Spleen (tissue), 11 donors: ENCODE data around the gene POMT2. TPM values are rescaled to one million over a fixed set of nuclear protein-coding genes. Genes with fewer than 3 reads are reported as not detected.

Experiments
- DNase-seq: peaks from one replicate; pipeline ENCODE4 v3.0.0-alpha.2; 2020
- H3K27ac ChIP-seq, 8 donors: fragments of 200-600 bp; sonication (generic) in 7 of 8; 1 replicate in 4 of 8; 2 replicates in 4 of 8; pipeline versions ENCODE4 v1.5.0 to v1.8.0; 2016 to 2021; ENCODE audit warnings: inconsistent platforms in 4 of 8, mild to moderate bottlenecking in 4 of 8, moderate library complexity in 1 of 8
- H3K27me3 ChIP-seq, 7 donors: fragments of 200-600 bp; sonication (generic) in 6 of 7; replicated peaks in 1 of 7; 1 replicate in 4 of 7; 2 replicates in 3 of 7; pipeline versions ENCODE4 v1.5.0 to v1.8.0; 2016 to 2021; ENCODE audit warnings: inconsistent platforms in 3 of 7, mild to moderate bottlenecking in 1 of 7
- H3K36me3 ChIP-seq, 6 donors: fragments of 200-600 bp; sonication (generic) in 5 of 6; 1 replicate in 4 of 6; 2 replicates in 2 of 6; pipeline versions ENCODE4 v1.5.0 to v1.8.0; 2016 to 2021; ENCODE audit warnings: inconsistent platforms in 2 of 6
- H3K4me1 ChIP-seq, 6 donors: fragments of 200-600 bp; sonication (generic) in 5 of 6; 1 replicate in 3 of 6; 2 replicates in 3 of 6; pipeline versions ENCODE4 v1.5.0 to v1.8.0; 2016 to 2021; ENCODE audit warnings: inconsistent platforms in 3 of 6
- H3K4me3 ChIP-seq, 8 donors: fragments of 200-600 bp; sonication (generic) in 7 of 8; 1 replicate in 4 of 8; 2 replicates in 4 of 8; pipeline versions ENCODE4 v1.5.0 to v1.8.0; 2016 to 2021; ENCODE audit warnings: inconsistent platforms in 4 of 8, mild to moderate bottlenecking in 4 of 8, moderate library complexity in 2 of 8
- H3K9me3 ChIP-seq, 8 donors: fragments of 200-600 bp; sonication (generic) in 7 of 8; 1 replicate in 4 of 8; 2 replicates in 4 of 8; pipeline versions ENCODE4 v1.5.0 to v1.8.0; 2016 to 2021; ENCODE audit warnings: inconsistent platforms in 4 of 8
- POLR2A ChIP-seq, 3 donors: fragments of 450-650 bp; IDR thresholded peaks; one replicate each; pipeline ENCODE4 v1.5.1; 2017; ENCODE audit warnings: antibody characterized with exemption in 3 of 3, mild to moderate bottlenecking in 1 of 3
- POLR2AphosphoS5 ChIP-seq, 3 donors: sonication (generic); formaldehyde crosslinking; IDR thresholded peaks; one replicate each; pipeline ENCODE4 v1.5.1; 2017; ENCODE audit warnings: antibody characterized with exemption in 3 of 3
- WGBS, 5 donors: extraction: QIAGEN DNeasy Blood & Tissue Kit in 3 of 5; methylation state at CpG; one replicate each; pipeline versions ENCODE4 v1.1.5 to v1.1.7; 2013 to 2018; 5-methylcytosine and 5-hydroxymethylcytosine counted together
- intact Hi-C: fragments of 100-400 bp; cut with DNase I; formaldehyde crosslinking; loops from one replicate; pipeline ENCODE4 v1.15.0; 2023; ENCODE audit warnings: low total_unique reads
- polyA plus RNA-seq, 3 donors: library from polyadenylated mRNA; stranded (reverse); fragments of 200-250 nt; gene quantifications; one replicate each; pipeline ENCODE4 v1.2.1, GENCODE V29; 2013
- total RNA-seq, 7 donors: library from RNA; depleted of rRNA in 3 of 7; stranded (reverse); fragments of >200 nt in 3 of 7; fragmentation: NEBNext Ultra II Directional in 4 of 7; extraction: Animal tissue kit (Norgen Biotek cat#: 25700) in 4 of 7; gene quantifications; one replicate each; pipeline versions ENCODE4 v1.1.0 to v1.2.1, GENCODE V29; 2016 to 2021
- TF ChIP-seq, protein P1 (sequence below), 11 experiments: fragments of 200-600 bp in 7 of 11; fragments of 450-650 bp in 4 of 11; sonication (generic) in 4 of 11; IDR thresholded peaks in 8 of 11; conservative IDR thresholded peaks in 3 of 11; 1 replicate in 7 of 11; 2 replicates in 4 of 11; pipeline versions ENCODE4 v1.4.0 to v1.8.0; 2016 to 2021; ENCODE audit warnings: antibody characterized with exemption in 11 of 11, inconsistent platforms in 4 of 11, mild to moderate bottlenecking in 1 of 11
- donor health status: healthy with polysubstance abuse.
- donor health status: DM: no; HTN: no; CAD: no; lungs with moderate emphysema.
- donor health status: DM: no; HTN: no; CAD: no.
- donor health status: Bipolar disorder and iron deficiency.
- donor health status: healthy.
- donor health status: DM: no; HTN: no; CAD: no.
- donor health status: DM: yes; HTN: yes; CAD: no.

POMT2 gene
- total and polyA plus RNA-seq, 10 donors = 5.4 to 23.6 (median 16.6) TPM

DNA sequence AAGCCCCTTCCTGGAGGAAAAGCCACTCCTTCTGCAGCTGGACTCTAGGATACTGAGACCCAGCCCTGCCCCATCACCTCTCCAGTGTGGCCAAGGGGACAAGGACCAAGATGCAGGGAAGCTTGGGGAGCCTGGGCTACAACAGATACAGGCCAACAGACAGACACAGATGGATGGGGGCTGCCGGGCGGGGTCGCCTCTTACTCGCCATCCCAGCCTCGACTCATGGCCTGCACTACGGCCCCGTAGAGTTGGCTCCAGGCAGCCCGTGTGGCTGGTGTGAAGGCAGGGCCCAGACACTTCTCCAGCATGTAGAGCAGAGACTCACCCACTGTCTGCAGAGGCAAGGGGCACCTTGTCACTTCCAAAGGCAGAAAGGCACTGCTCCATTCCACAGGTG lies 54.3 kb downstream of the POMT2 start:
- Histone ChIP-seq H3K4me1 (peaks cover 0 to 16% (median 9%) of the 10 kb centered on the region in 6 donors), H3K27me3 (peaks cover 0 to 33% (median 16%) of the 10 kb centered on the region in 7 donors), H3K36me3 (no peaks in the 10 kb centered on the region), H3K4me3 (no peak overlapping the region), H3K9me3 (peaks cover 0 to 10% (median 4%) of the 10 kb centered on the region in 8 donors), H3K27ac (no peak overlapping the region)
- intact Hi-C loops = no loop called here
- peak; percentile 58 for DNase-seq
- TF ChIP-seq POLR2AphosphoS5 (IDR thresholded peaks at IDR 0.05) (no peak), POLR2A (IDR thresholded peaks at IDR 0.05) (no peak)
- TF ChIP-seq, protein P1, sequence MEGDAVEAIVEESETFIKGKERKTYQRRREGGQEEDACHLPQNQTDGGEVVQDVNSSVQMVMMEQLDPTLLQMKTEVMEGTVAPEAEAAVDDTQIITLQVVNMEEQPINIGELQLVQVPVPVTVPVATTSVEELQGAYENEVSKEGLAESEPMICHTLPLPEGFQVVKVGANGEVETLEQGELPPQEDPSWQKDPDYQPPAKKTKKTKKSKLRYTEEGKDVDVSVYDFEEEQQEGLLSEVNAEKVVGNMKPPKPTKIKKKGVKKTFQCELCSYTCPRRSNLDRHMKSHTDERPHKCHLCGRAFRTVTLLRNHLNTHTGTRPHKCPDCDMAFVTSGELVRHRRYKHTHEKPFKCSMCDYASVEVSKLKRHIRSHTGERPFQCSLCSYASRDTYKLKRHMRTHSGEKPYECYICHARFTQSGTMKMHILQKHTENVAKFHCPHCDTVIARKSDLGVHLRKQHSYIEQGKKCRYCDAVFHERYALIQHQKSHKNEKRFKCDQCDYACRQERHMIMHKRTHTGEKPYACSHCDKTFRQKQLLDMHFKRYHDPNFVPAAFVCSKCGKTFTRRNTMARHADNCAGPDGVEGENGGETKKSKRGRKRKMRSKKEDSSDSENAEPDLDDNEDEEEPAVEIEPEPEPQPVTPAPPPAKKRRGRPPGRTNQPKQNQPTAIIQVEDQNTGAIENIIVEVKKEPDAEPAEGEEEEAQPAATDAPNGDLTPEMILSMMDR (IDR thresholded peaks at IDR 0.05 in 8 of 11, conservative IDR thresholded peaks at IDR 0.05 in 3 of 11) = no peak
- WGBS, 5 donors = 80 to 92% (median 89%) methylated on average over 8 of the region's 8 CpGs

DNA sequence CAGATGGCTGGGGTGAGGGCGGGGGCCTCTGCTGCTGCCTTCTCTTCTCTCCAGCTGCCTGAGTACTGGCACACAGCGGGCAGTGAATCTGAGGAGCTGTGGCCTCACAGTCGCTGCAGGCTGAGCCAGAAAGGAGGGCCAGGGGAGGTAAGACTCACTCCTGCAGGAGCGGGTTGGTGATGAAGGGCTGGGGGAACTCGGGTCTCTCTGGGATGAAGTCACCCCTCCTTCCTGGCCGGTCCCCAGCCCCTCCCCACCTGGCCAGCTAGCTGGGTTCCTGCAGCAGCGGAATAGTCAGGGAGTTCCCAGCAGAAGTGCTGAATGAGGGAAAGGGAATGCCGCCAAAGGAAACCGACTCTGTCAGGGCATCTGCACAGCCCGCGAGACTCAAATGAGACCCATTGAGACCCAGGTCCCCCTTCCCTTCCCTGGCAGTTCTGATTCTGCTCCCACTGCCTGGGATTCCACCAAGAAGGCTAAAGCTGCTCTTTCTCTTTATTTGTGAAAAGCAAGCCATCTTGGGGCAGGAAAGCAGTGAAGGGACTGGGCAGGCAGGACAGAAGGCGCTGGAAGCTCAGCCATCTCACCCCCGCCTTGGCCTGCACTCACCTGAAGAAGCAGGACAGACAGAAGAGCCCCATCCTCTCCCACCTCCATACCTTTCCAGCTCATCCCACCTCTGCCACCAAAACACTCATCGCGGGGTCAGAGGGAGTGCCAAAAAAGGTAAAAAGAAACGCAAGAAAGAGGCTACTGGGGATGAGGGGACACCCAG lies 54.9 kb downstream of the POMT2 start:
- 79 to 86% (median 81%) methylated on average over 16 of the region's 16 CpGs for WGBS, 5 donors
- H3K9me3 ChIP-seq = peaks cover 0 to 10% (median 4%) of the 10 kb centered on the region in 8 donors
- H3K27me3 ChIP-seq = peaks cover 0 to 29% (median 11%) of the 10 kb centered on the region in 7 donors
- TF ChIP-seq, protein P1 (IDR thresholded peaks at IDR 0.05 in 8 of 11, conservative IDR thresholded peaks at IDR 0.05 in 3 of 11) = no peak
- TF ChIP-seq POLR2AphosphoS5 (IDR thresholded peaks at IDR 0.05) = no peak
- TF ChIP-seq POLR2A (IDR thresholded peaks at IDR 0.05) = no peak
- H3K4me3 ChIP-seq = no peak overlapping the region
- peak; percentile 35 for DNase-seq
- no peak overlapping the region for H3K27ac ChIP-seq
- no peaks in the 10 kb centered on the region for H3K36me3 ChIP-seq
- intact Hi-C loops = no loop called here
- peaks cover 0 to 10% (median 3%) of the 10 kb centered on the region in 6 donors for H3K4me1 ChIP-seq

DNA sequence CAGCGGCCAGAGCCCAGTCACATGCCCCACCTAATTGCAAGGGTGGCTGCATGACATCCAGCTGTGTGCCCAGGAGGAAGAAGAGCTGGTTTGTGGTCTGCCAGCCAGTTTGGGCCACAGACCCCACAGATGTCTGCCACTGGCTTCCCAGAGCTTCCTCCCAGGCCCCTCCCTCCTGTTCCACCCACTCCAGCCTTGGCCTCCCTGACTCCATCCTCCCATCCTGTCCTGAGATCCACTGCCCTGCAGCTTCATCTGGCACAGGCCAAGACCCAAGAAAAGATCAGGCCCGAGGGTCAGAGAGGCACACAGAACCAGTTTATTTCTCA lies 55.5 kb downstream of the POMT2 start:
- intact Hi-C loops = no loop called here
- H3K4me1 ChIP-seq = peaks cover 0 to 4% (median 0%) of the 10 kb centered on the region in 6 donors
- H3K36me3 ChIP-seq = no peaks in the 10 kb centered on the region
- H3K27me3 ChIP-seq = peaks cover 0 to 29% (median 5%) of the 10 kb centered on the region in 7 donors
- peaks cover 0 to 10% (median 4%) of the 10 kb centered on the region in 8 donors for H3K9me3 ChIP-seq
- WGBS, 5 donors = 40 to 49% (median 46%) methylated on average over 2 of the region's 2 CpGs
- TF ChIP-seq, protein P1 (IDR thresholded peaks at IDR 0.05 in 8 of 11, conservative IDR thresholded peaks at IDR 0.05 in 3 of 11) = no peak
- TF ChIP-seq POLR2A (IDR thresholded peaks at IDR 0.05) (no peak), POLR2AphosphoS5 (IDR thresholded peaks at IDR 0.05) (no peak)
- no peak overlapping the region for H3K27ac ChIP-seq
- DNase-seq = peak; percentile 53
- H3K4me3 ChIP-seq = no peak overlapping the region

DNA sequence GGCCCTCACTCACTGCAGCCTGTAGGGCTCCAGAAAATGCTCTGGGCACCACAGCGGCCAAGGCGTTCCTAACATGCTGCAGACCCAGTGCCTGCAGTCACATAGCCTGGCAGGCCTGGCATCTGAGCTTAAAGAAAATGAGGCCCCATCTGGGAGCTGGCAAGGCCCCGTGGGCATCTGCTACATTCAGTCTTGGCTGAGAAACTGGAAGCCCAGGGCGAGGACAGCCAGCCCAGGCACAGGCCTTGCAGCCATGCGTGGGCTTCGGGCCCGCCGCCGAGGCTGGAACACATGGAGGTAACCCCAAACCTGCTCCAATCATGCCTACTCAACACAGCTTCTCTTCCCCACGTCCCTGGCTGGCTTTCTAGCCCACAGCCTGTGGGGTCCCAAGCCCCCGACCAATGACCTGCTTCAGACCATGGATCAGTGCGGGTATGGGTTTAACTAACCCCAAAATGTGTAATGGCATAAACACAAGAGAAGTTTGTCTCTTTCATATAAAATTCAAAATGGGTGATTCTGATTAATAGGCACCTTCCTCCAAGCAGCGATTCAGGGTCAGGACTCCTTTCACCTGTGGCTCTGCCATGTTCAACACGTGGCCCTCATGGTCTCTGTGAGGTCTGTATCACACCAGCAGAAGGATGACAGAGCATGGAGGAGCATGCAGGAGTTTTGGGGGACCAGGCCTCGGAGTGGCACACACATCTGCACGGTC lies 56.1 kb downstream of the POMT2 start:
- TF ChIP-seq, protein P1 (IDR thresholded peaks at IDR 0.05 in 8 of 11, conservative IDR thresholded peaks at IDR 0.05 in 3 of 11) = no peak
- TF ChIP-seq POLR2A (IDR thresholded peaks at IDR 0.05) = no peak
- TF ChIP-seq POLR2AphosphoS5 (IDR thresholded peaks at IDR 0.05) = no peak
- 66 to 81% (median 79%) methylated on average over 7 to 16 of the region's 16 CpGs for WGBS, 5 donors

More for the DNA sequence above, 56.1 kb downstream of the POMT2 start:
- H3K4me1 ChIP-seq = no peaks in the 10 kb centered on the region
- intact Hi-C loops = no loop called here
- peak; percentile 61 for DNase-seq
- H3K9me3 ChIP-seq = peaks cover 0 to 10% (median 4%) of the 10 kb centered on the region in 8 donors
- H3K27ac ChIP-seq = no peak overlapping the region
- H3K36me3 ChIP-seq = no peaks in the 10 kb centered on the region
- H3K27me3 ChIP-seq = peaks cover 0 to 29% (median 3%) of the 10 kb centered on the region in 7 donors
- no peak overlapping the region for H3K4me3 ChIP-seq
